A673 (cell line): ENCODE data around the gene LMO1. TPM values are rescaled to one million over a fixed set of nuclear protein-coding genes. Genes with fewer than 3 reads are reported as not detected.

Source experiments
- BruUV-seq: library from RNA; stranded (reverse); fragments of 400-500 nt; replicated peaks from 2 replicates; lab custom pipeline; 2021; lab: Mats Ljungman, UMichigan
- CTCF ChIA-PET: fragments of 300-600 bp; sonication (Branson Sonifier 250); formaldehyde crosslinking; loops from one replicate; lab custom pipeline; 2022; ENCODE audit warnings: antibody characterized with exemption; lab: Charles Lee
- POLR2A ChIA-PET: fragments of 300-600 bp; sonication (Branson Sonifier 250); formaldehyde crosslinking; loops from one replicate; lab custom pipeline; 2022; ENCODE audit warnings: antibody characterized with exemption; ENCODE audit not compliant: low non-redundant PET; lab: Charles Lee
- DNase-seq: peaks from one replicate; pipeline ENCODE4 v3.0.0-alpha.2; 2015; ENCODE audit warnings: low spot score
- H3K27ac ChIP-seq: fragments of 200-600 bp; sonication (generic); 2 replicates; pipeline ENCODE4 v1.5.1; 2016; ENCODE audit warnings: mixed run types, low read depth, mild to moderate bottlenecking, mixed read lengths, antibody characterized with exemption, low read length; ENCODE audit not compliant: poor library complexity, severe bottlenecking
- H3K27me3 ChIP-seq: fragments of 200-600 bp; sonication (generic); replicated peaks from 2 replicates; pipeline ENCODE4 v1.6.1; 2017; ENCODE audit warnings: mixed run types, low read depth, mild to moderate bottlenecking, mixed read lengths, antibody characterized with exemption, low read length; ENCODE audit not compliant: insufficient read depth, poor library complexity
- H3K36me3 ChIP-seq: fragments of 200-600 bp; sonication (generic); 2 replicates; pipeline ENCODE4 v1.6.1; 2016; ENCODE audit warnings: mixed run types, mild to moderate bottlenecking, mixed read lengths, antibody characterized with exemption, low read length; ENCODE audit not compliant: insufficient read depth, poor library complexity, severe bottlenecking
- H3K4me1 ChIP-seq: fragments of 200-600 bp; sonication (generic); 2 replicates; pipeline ENCODE4 v1.6.1; 2017; ENCODE audit warnings: mixed run types, mild to moderate bottlenecking, mixed read lengths, antibody characterized with exemption, low read length; ENCODE audit not compliant: insufficient read depth, poor library complexity, severe bottlenecking
- H3K4me3 ChIP-seq: fragments of 200-600 bp; sonication (generic); 2 replicates; pipeline ENCODE4 v1.5.1; 2016; ENCODE audit warnings: low read depth, mixed run types, mild to moderate bottlenecking, mixed read lengths, low read length; ENCODE audit not compliant: poor library complexity, severe bottlenecking
- H3K9me3 ChIP-seq: fragments of 200-600 bp; sonication (generic); 2 replicates; pipeline ENCODE4 v1.6.1; 2016; ENCODE audit warnings: mixed run types, low read depth, mild to moderate bottlenecking, mixed read lengths, antibody characterized with exemption, low read length; ENCODE audit not compliant: poor library complexity, severe bottlenecking
- EZH2 ChIP-seq: fragments of 200-600 bp; sonication (generic); IDR thresholded peaks from 2 replicates; pipeline ENCODE4 v1.6.1; 2017; ENCODE audit warnings: borderline replicate concordance, low read depth, mild to moderate bottlenecking, mixed read lengths, antibody characterized with exemption, low read length; ENCODE audit not compliant: poor library complexity, severe bottlenecking
- intact Hi-C: fragments of 100-400 bp; cut with micrococcal nuclease; formaldehyde crosslinking; loops from one replicate; pipeline ENCODE4 v1.10.0; 2022; ENCODE audit not compliant: unreplicated experiment
- total RNA-seq: library from RNA; stranded (reverse); gene quantifications from 2 replicates; pipeline ENCODE4 v1.2.3, GENCODE V29; 2021
- TF ChIP-seq, protein P1 (sequence below): fragments of 300-800, 200-600 bp; sonication (generic); conservative IDR thresholded peaks from 2 replicates; pipeline ENCODE4 v1.5.1; 2017; ENCODE audit warnings: low read depth, mild to moderate bottlenecking, antibody characterized with exemption, low read length, moderate library complexity, mixed read lengths

Gene LMO1
- total RNA-seq, 1 experiment from 2014 or later, result not detected

DNA sequence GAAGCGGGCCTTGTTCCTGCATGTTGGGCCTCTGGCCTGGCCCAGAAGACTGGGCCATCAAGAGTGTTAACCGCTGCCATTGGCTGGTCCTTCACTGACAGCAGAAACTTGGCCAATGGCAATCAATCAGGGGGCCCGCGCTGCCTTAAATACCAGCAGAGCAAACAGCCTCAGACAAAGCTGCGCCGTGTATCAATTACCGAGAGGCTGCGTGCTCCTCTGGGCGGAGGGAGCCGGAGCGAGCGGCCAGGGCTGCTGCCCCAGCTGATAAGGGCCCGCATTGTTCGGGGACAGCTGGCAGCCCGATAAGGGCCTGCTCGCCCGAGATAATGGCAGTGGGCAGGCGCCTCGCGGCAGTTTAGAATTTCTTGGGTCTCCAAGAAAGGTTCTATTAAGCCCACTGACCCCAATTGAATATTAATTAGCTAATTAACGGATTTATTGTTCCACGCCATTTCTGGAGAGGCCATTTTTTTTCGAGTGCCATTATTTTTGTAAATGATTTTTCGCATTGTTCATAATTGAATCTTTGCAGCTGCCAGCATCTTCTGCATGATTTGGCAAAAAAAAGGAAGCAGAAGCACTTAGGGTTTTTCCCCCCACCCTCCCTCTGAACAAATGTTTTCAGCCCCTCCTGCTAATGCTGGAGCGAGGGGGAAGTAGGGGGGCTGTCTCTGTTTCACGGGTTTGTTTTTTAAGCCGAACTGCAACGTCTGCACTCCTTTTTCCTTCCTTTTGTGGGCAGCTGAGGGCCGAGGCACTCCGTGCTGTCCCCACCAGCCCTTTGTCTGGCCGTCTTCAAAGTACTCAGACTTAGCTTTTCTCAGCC is 57.2 kb downstream of the LMO1 start:
- TF ChIP-seq EZH2, result no peak
- TF ChIP-seq, protein P1, sequence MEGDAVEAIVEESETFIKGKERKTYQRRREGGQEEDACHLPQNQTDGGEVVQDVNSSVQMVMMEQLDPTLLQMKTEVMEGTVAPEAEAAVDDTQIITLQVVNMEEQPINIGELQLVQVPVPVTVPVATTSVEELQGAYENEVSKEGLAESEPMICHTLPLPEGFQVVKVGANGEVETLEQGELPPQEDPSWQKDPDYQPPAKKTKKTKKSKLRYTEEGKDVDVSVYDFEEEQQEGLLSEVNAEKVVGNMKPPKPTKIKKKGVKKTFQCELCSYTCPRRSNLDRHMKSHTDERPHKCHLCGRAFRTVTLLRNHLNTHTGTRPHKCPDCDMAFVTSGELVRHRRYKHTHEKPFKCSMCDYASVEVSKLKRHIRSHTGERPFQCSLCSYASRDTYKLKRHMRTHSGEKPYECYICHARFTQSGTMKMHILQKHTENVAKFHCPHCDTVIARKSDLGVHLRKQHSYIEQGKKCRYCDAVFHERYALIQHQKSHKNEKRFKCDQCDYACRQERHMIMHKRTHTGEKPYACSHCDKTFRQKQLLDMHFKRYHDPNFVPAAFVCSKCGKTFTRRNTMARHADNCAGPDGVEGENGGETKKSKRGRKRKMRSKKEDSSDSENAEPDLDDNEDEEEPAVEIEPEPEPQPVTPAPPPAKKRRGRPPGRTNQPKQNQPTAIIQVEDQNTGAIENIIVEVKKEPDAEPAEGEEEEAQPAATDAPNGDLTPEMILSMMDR, result no peak
- Histone ChIP-seq H3K36me3 (no peaks in the 10 kb centered on the region), H3K4me1 (no peaks in the 10 kb centered on the region), H3K4me3 (no peak overlapping the region), H3K27ac (no peak overlapping the region), H3K27me3 (no peaks in the 10 kb centered on the region), H3K9me3 (no peaks in the 10 kb centered on the region)
- DNase-seq, result no peak
- intact Hi-C loops, result no loop called here
- CTCF ChIA-PET, result no interaction called here
- POLR2A ChIA-PET, result no interaction called here
- no TSS peak for BruUV-seq

DNA sequence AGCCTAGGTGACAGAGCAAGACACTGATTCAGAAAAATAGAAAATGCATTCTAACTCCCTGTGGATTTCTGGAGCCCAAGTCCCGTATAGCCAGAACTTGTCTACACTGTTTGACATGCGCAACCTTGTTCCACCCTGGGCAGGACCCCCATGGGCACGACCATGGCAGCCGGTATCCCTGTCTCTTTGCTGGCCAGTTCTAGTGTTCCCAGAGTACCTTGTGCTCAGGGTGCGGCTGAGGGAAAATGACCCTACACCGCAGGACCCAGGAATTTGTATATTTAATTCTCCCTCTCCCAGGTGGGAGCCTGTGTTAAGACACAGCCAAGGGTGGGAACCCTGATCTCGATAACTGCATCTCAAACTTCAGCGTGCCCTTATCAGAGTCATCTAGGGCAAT is 58.1 kb downstream of the LMO1 start:
- ChIA-PET CTCF (no interaction called here), POLR2A (no interaction called here)
- intact Hi-C loops, result no loop called here
- Histone ChIP-seq H3K9me3 (no peaks in the 10 kb centered on the region), H3K36me3 (no peaks in the 10 kb centered on the region), H3K4me1 (no peaks in the 10 kb centered on the region), H3K4me3 (no peak overlapping the region), H3K27me3 (no peaks in the 10 kb centered on the region), H3K27ac (no peak overlapping the region)
- no peak for TF ChIP-seq EZH2
- TF ChIP-seq, protein P1, result no peak
- BruUV-seq, result no TSS peak
- no peak for DNase-seq

DNA sequence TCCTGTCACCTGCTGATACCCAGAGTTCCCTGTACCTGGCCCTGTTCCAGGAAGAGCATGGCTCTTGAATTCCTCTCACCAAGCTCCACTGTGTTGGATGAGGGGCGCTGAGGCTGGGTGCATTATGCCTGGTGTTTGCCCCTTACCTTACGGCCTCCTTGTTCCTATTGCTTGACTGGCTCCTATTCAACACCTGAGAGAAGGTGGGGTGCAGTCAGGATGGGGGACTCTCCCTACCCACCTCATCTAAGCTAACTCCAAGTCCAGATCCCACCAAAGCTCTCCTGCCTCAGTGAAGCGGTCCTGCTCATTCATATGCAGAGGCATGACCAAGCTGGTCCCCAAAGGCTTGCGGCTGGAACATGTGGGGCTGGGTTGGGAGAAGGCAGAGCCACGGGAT is 59.1 kb downstream of the LMO1 start:
- Histone ChIP-seq H3K4me1 (no peaks in the 10 kb centered on the region), H3K27me3 (peaks cover 4% of the 10 kb centered on the region), H3K27ac (no peak overlapping the region), H3K4me3 (no peak overlapping the region), H3K9me3 (no peaks in the 10 kb centered on the region), H3K36me3 (no peaks in the 10 kb centered on the region)
- BruUV-seq, result no TSS peak
- CTCF ChIA-PET, result no interaction called here
- no peak for TF ChIP-seq EZH2
- TF ChIP-seq, protein P1, result no peak
- intact Hi-C loops, result no loop called here
- POLR2A ChIA-PET, result no interaction called here
- DNase-seq, result no peak
